HEK293 (cell line): ENCODE results near the gene LRP1B.

Experiments
- CTCF ChIA-PET: fragments of 350-600 bp; formaldehyde crosslinking; extraction: SDS; loops from one replicate; lab custom pipeline; 2021; ENCODE audit warnings: antibody characterized with exemption; lab: Yijun Ruan, JAX
- POLR2A ChIA-PET: fragments of 300-600 bp; formaldehyde crosslinking; extraction: SDS; loops from one replicate; lab custom pipeline; 2020; ENCODE audit warnings: antibody characterized with exemption, inconsistent platforms; lab: Yijun Ruan, JAX
- H3K27ac ChIP-seq: fragments of 200-500 bp; sonication (Bioruptor generic); 2 replicates; pipeline ENCODE4 v1.5.1; 2014; ENCODE audit warnings: low read depth, low read length, control low read depth, inconsistent platforms; ENCODE audit errors: extremely low read depth
- H3K36me3 ChIP-seq, 2 experiments: fragments of 200-500 bp in 1 of 2; sonication (Bioruptor generic) in 1 of 2; 1 replicate in 1 of 2; 2 replicates in 1 of 2; pipeline ENCODE4 v1.5.1; 2014 to 2017; ENCODE audit warnings: inconsistent platforms in 2 of 2, low read length in 2 of 2; ENCODE audit not compliant: control insufficient read depth in 2 of 2, insufficient read depth in 1 of 2
- H3K4me1 ChIP-seq: fragments of 200-500 bp; sonication (Bioruptor generic); 2 replicates; pipeline ENCODE4 v1.5.1; 2014; ENCODE audit warnings: mild to moderate bottlenecking, low read length, inconsistent platforms; ENCODE audit not compliant: control insufficient read depth, insufficient read depth
- H3K4me3 ChIP-seq: 2 replicates; pipeline ENCODE4 v1.5.1; 2011; ENCODE audit warnings: low read depth, mild to moderate bottlenecking, control low read depth, low read length, moderate library complexity
- H3K9me3 ChIP-seq: fragments of 200-500 bp; sonication (Bioruptor generic); 2 replicates; pipeline ENCODE4 v1.5.1; 2014; ENCODE audit warnings: low read depth, low read length, inconsistent platforms; ENCODE audit not compliant: control insufficient read depth, insufficient read depth
- KLF8 ChIP-seq: fragments of 450-650 bp; formaldehyde crosslinking; IDR thresholded peaks from 2 replicates; pipeline ENCODE4 v1.5.1; 2016; ENCODE audit warnings: missing biosample characterization, missing genetic modification characterization
- PRDM1 ChIP-seq: fragments of 450-650 bp; formaldehyde crosslinking; IDR thresholded peaks from 2 replicates; pipeline ENCODE4; 2016; ENCODE audit warnings: missing biosample characterization, missing genetic modification characterization
- SALL2 ChIP-seq: fragments of 450-650 bp; formaldehyde crosslinking; IDR thresholded peaks from 2 replicates; pipeline ENCODE4 v1.5.0; 2017; ENCODE audit warnings: missing biosample characterization, mild to moderate bottlenecking, missing genetic modification characterization, borderline replicate concordance
- YY1 ChIP-seq: fragments of 450-650 bp; formaldehyde crosslinking; IDR thresholded peaks from 2 replicates; pipeline ENCODE4 v1.5.1; 2018; ENCODE audit warnings: missing biosample characterization, missing genetic modification characterization
- ZBTB17 ChIP-seq: fragments of 450-650 bp; formaldehyde crosslinking; IDR thresholded peaks from 2 replicates; pipeline ENCODE4 v1.5.1; 2016; ENCODE audit warnings: missing biosample characterization, missing genetic modification characterization
- ZFP3 ChIP-seq: fragments of 450-650 bp; formaldehyde crosslinking; IDR thresholded peaks from 2 replicates; pipeline ENCODE4 v1.5.1; 2016; ENCODE audit warnings: low read depth, missing biosample characterization, missing genetic modification characterization
- ZNF10 ChIP-seq: fragments of 450-650 bp; formaldehyde crosslinking; IDR thresholded peaks from 2 replicates; pipeline ENCODE4 v1.5.1; 2017; ENCODE audit warnings: missing biosample characterization, missing genetic modification characterization
- ZNF133 ChIP-seq: fragments of 450-650 bp; formaldehyde crosslinking; IDR thresholded peaks from 2 replicates; pipeline ENCODE4 v1.5.1; 2016; ENCODE audit warnings: missing biosample characterization, missing genetic modification characterization
- ZNF146 ChIP-seq: fragments of 450-650 bp; formaldehyde crosslinking; IDR thresholded peaks from 2 replicates; pipeline ENCODE4 v1.5.1; 2016; ENCODE audit warnings: missing biosample characterization, missing genetic modification characterization
- ZNF157 ChIP-seq: fragments of 450-650 bp; formaldehyde crosslinking; IDR thresholded peaks from 2 replicates; pipeline ENCODE4 v1.5.1; 2016; ENCODE audit warnings: missing biosample characterization, missing genetic modification characterization
- ZNF175 ChIP-seq: fragments of 450-650 bp; formaldehyde crosslinking; IDR thresholded peaks from 2 replicates; pipeline ENCODE4 v1.5.1; 2016; ENCODE audit warnings: missing biosample characterization, missing genetic modification characterization
- ZNF211 ChIP-seq: fragments of 450-650 bp; formaldehyde crosslinking; IDR thresholded peaks from 2 replicates; pipeline ENCODE4 v1.5.1; 2016; ENCODE audit warnings: low read depth, missing biosample characterization, missing genetic modification characterization
- ZNF214 ChIP-seq: fragments of 450-650 bp; formaldehyde crosslinking; IDR thresholded peaks from 2 replicates; pipeline ENCODE4 v1.5.1; 2017; ENCODE audit warnings: missing biosample characterization, mild to moderate bottlenecking, missing genetic modification characterization, borderline replicate concordance
- ZNF23 ChIP-seq: fragments of 450-650 bp; formaldehyde crosslinking; IDR thresholded peaks from 2 replicates; pipeline ENCODE4 v1.5.1; 2016; ENCODE audit warnings: missing biosample characterization, missing genetic modification characterization, borderline replicate concordance
- ZNF24 ChIP-seq: fragments of 450-650 bp; formaldehyde crosslinking; IDR thresholded peaks from 2 replicates; pipeline ENCODE4 v1.5.1; 2016; ENCODE audit warnings: missing biosample characterization, missing genetic modification characterization
- ZNF302 ChIP-seq: fragments of 450-650 bp; formaldehyde crosslinking; IDR thresholded peaks from 2 replicates; pipeline ENCODE4 v1.5.1; 2016; ENCODE audit warnings: missing biosample characterization, missing genetic modification characterization, low read depth
- ZNF423 ChIP-seq: fragments of 450-650 bp; formaldehyde crosslinking; IDR thresholded peaks from 2 replicates; pipeline ENCODE4 v1.5.1; 2016; ENCODE audit warnings: missing biosample characterization, missing genetic modification characterization
- ZNF426 ChIP-seq: fragments of 450-650 bp; formaldehyde crosslinking; IDR thresholded peaks from 2 replicates; pipeline ENCODE4 v1.5.1; 2017; ENCODE audit warnings: missing biosample characterization, missing genetic modification characterization, mild to moderate bottlenecking, inconsistent platforms, moderate library complexity
- ZNF48 ChIP-seq: fragments of 450-650 bp; formaldehyde crosslinking; IDR thresholded peaks from 2 replicates; pipeline ENCODE4 v1.5.1; 2016; ENCODE audit warnings: missing biosample characterization, missing genetic modification characterization
- ZNF560 ChIP-seq: fragments of 450-650 bp; formaldehyde crosslinking; IDR thresholded peaks from 2 replicates; pipeline ENCODE4 v1.5.1; 2017; ENCODE audit warnings: missing biosample characterization, missing genetic modification characterization, borderline replicate concordance
- ZNF654 ChIP-seq: fragments of 450-650 bp; formaldehyde crosslinking; IDR thresholded peaks from 2 replicates; pipeline ENCODE4 v1.5.1; 2016; ENCODE audit warnings: low read depth, missing biosample characterization, missing genetic modification characterization
- ZNF837 ChIP-seq: fragments of 450-650 bp; formaldehyde crosslinking; IDR thresholded peaks from 2 replicates; pipeline ENCODE4 v1.5.1; 2016; ENCODE audit warnings: missing biosample characterization, missing genetic modification characterization
- TF ChIP-seq, protein P1 (sequence below): fragments of 450-650 bp; formaldehyde crosslinking; IDR thresholded peaks from 2 replicates; pipeline ENCODE4 v1.5.1; 2016; ENCODE audit warnings: missing biosample characterization, missing genetic modification characterization
- TF ChIP-seq, protein P2 (sequence below): fragments of 450-650 bp; formaldehyde crosslinking; IDR thresholded peaks from 2 replicates; pipeline ENCODE4 v1.5.0; 2017; ENCODE audit warnings: missing biosample characterization, missing genetic modification characterization, borderline replicate concordance
- TF ChIP-seq, protein P3 (sequence below): fragments of 450-650 bp; IDR thresholded peaks from 2 replicates; pipeline ENCODE4 v1.5.1; 2018; ENCODE audit warnings: missing biosample characterization, mild to moderate bottlenecking, missing genetic modification characterization

The LRP1B gene

DNA sequence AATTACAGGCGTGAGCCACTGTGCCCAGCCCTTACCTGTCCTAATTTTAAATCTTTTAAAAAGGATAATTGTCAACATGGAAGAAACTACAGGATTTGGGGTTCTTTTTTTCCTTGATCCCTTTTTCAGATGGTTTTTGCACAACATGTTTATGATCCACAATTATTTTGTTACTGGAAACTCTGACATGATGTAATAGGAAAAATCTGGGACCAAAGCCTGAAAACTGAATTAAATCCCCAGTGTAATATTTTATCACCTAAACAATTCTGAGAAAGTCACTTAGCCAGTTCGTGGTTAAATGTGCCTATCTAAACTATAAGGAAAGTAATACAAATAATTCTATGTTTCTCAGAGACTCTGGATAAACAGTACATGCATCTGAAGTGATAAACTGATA lies 1649.7 kb downstream of the LRP1B start (continued):
- no peak for TF ChIP-seq ZNF560 (tag by site-specific recombination)
- TF ChIP-seq ZNF423 (tag by site-specific recombination): no peak
- TF ChIP-seq, protein P1, sequence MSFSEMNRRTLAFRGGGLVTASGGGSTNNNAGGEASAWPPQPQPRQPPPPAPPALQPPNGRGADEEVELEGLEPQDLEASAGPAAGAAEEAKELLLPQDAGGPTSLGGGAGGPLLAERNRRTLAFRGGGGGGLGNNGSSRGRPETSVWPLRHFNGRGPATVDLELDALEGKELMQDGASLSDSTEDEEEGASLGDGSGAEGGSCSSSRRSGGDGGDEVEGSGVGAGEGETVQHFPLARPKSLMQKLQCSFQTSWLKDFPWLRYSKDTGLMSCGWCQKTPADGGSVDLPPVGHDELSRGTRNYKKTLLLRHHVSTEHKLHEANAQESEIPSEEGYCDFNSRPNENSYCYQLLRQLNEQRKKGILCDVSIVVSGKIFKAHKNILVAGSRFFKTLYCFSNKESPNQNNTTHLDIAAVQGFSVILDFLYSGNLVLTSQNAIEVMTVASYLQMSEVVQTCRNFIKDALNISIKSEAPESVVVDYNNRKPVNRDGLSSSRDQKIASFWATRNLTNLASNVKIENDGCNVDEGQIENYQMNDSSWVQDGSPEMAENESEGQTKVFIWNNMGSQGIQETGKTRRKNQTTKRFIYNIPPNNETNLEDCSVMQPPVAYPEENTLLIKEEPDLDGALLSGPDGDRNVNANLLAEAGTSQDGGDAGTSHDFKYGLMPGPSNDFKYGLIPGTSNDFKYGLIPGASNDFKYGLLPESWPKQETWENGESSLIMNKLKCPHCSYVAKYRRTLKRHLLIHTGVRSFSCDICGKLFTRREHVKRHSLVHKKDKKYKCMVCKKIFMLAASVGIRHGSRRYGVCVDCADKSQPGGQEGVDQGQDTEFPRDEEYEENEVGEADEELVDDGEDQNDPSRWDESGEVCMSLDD (tag by site-specific recombination): no peak
- no peak for TF ChIP-seq ZNF24 (tag by site-specific recombination)

DNA sequence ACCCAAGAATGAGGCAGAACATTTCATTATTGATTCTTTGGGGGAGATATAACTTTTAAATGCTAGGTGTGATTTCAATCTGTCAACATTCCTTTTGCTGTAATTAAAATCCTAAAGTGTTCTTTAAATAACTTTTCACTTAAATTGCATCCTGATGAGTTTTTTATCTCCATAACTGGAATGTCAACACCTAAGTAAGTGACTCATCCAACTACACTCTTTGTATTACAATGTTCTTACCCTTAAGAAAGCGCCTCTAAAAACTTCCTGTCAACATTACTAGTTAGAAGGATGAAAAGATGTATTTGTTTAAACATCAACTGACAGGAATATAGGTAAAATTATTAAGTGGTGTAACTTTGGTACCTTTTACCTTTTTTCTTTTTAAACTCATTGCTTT lies 1657.0 kb downstream of the LRP1B start:
- POLR2A ChIA-PET: no interaction called here
- Histone ChIP-seq H3K36me3 (no peaks in the 10 kb centered on the region), H3K4me1 (peaks cover 7% of the 10 kb centered on the region), H3K27ac (no peak overlapping the region), H3K4me3 (no peak overlapping the region), H3K9me3 (no peaks in the 10 kb centered on the region)
- TF ChIP-seq ZNF175 (tag by site-specific recombination) (no peak), ZNF10 (tag by site-specific recombination) (no peak), YY1 (tag by site-specific recombination) (no peak), ZNF560 (tag by site-specific recombination) (no peak), ZBTB17 (tag by site-specific recombination) (no peak), ZNF133 (tag by site-specific recombination) (no peak), SALL2 (tag by site-specific recombination) (no peak), ZNF837 (tag by site-specific recombination) (no peak)
- TF ChIP-seq, protein P2, sequence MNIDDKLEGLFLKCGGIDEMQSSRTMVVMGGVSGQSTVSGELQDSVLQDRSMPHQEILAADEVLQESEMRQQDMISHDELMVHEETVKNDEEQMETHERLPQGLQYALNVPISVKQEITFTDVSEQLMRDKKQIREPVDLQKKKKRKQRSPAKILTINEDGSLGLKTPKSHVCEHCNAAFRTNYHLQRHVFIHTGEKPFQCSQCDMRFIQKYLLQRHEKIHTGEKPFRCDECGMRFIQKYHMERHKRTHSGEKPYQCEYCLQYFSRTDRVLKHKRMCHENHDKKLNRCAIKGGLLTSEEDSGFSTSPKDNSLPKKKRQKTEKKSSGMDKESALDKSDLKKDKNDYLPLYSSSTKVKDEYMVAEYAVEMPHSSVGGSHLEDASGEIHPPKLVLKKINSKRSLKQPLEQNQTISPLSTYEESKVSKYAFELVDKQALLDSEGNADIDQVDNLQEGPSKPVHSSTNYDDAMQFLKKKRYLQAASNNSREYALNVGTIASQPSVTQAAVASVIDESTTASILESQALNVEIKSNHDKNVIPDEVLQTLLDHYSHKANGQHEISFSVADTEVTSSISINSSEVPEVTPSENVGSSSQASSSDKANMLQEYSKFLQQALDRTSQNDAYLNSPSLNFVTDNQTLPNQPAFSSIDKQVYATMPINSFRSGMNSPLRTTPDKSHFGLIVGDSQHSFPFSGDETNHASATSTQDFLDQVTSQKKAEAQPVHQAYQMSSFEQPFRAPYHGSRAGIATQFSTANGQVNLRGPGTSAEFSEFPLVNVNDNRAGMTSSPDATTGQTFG (tag by site-specific recombination): no peak
- CTCF ChIA-PET: no interaction called here

DNA sequence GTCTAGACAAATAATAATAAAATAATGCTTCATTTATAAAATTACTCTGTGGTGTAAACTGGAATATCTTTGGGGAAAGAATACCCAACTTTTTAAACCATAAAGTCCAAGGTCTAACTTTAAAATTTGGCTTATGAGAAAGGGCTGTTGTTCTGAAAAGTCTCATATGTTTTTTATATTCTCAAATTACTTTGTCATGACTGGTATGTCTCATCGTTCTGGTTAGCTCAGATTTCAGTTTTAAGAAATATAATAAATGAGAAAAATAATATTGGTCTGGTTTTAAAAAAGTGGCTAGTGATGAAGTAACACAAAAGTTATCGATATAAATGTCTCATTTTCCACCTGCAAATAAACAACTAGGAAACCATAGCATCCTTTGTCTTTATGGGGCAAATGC lies 1658.1 kb downstream of the LRP1B start:
- Histone ChIP-seq H3K27ac (no peak overlapping the region), H3K9me3 (no peaks in the 10 kb centered on the region), H3K36me3 (no peaks in the 10 kb centered on the region), H3K4me3 (no peak overlapping the region), H3K4me1 (peaks cover 7% of the 10 kb centered on the region)
- ChIA-PET CTCF (no interaction called here), POLR2A (no interaction called here)
- TF ChIP-seq KLF8 (tag by site-specific recombination) (no peak), ZNF426 (tag by site-specific recombination) (no peak), ZNF23 (no peak), ZNF302 (tag by site-specific recombination) (no peak), ZNF157 (no peak), YY1 (tag by site-specific recombination) (no peak), ZNF654 (tag by site-specific recombination) (no peak), PRDM1 (tag by site-specific recombination) (no peak), ZFP3 (no peak), ZNF146 (tag by site-specific recombination) (no peak), ZNF48 (tag by site-specific recombination) (no peak), ZNF214 (tag by site-specific recombination) (no peak), ZNF211 (tag by site-specific recombination) (no peak)
- TF ChIP-seq, protein P3, sequence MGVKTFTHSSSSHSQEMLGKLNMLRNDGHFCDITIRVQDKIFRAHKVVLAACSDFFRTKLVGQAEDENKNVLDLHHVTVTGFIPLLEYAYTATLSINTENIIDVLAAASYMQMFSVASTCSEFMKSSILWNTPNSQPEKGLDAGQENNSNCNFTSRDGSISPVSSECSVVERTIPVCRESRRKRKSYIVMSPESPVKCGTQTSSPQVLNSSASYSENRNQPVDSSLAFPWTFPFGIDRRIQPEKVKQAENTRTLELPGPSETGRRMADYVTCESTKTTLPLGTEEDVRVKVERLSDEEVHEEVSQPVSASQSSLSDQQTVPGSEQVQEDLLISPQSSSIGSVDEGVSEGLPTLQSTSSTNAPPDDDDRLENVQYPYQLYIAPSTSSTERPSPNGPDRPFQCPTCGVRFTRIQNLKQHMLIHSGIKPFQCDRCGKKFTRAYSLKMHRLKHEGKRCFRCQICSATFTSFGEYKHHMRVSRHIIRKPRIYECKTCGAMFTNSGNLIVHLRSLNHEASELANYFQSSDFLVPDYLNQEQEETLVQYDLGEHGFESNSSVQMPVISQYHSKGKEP: no peak
